Measurements from ENCODE around the gene WDR89. TPM values are rescaled to one million over a fixed set of nuclear protein-coding genes. Genes with fewer than 3 reads are reported as not detected.

The WDR89 gene
- total RNA-seq, 6 experiments from 2014 or later, result 6.8 to 10.4 (median 7.3) TPM

GRCh38 chr14:63672417-63673180 lies 30.9 kb upstream of the WDR89 start:
- no peak for TF ChIP-seq CTCF (IDR thresholded peaks at IDR 0.05)
- no peaks in the 10 kb centered on the region; the same call in 1 of the 2 replicates for H3K27me3 Mint-ChIP-seq (ENCODE audit: insufficient read depth)
- DNase-seq, result no peak
- H3K4me3 Mint-ChIP-seq, result no peak overlapping the region
- no peak overlapping the region for H3K27ac Mint-ChIP-seq
- peaks cover 17% of the 10 kb centered on the region for H3K36me3 Mint-ChIP-seq (ENCODE audit: low read depth)
- peaks cover 24% of the 10 kb centered on the region for H3K4me1 Mint-ChIP-seq (ENCODE audit: low read depth)
- no peaks in the 10 kb centered on the region for H3K9me3 Mint-ChIP-seq

- TF ChIP-seq CTCF (IDR thresholded peaks at IDR 0.05), result no peak
- Mint-ChIP-seq H3K36me3 (ENCODE audit: low read depth) (peaks cover 14% of the 10 kb centered on the region), H3K9me3 (no peaks in the 10 kb centered on the region), H3K27me3 (ENCODE audit: insufficient read depth) (no peaks in the 10 kb centered on the region; the same call in 1 of the 2 replicates), H3K4me3 (no peak overlapping the region), H3K4me1 (ENCODE audit: low read depth) (peaks cover 18% of the 10 kb centered on the region), H3K27ac (no peak overlapping the region)
- DNase-seq, result no peak
Observed at GRCh38 chr14:63671987-63672386, 30.3 kb upstream of the WDR89 start.

GRCh38 chr14:63670692-63671091 lies 29.0 kb upstream of the WDR89 start:
- DNase-seq, result no peak
- H3K27me3 Mint-ChIP-seq (ENCODE audit: insufficient read depth), result no peaks in the 10 kb centered on the region; the same call in 1 of the 2 replicates
- peaks cover 13% of the 10 kb centered on the region; the same call in 1 of the 2 replicates for H3K4me1 Mint-ChIP-seq (ENCODE audit: low read depth)
- no peak overlapping the region for H3K4me3 Mint-ChIP-seq
- peaks cover 7% of the 10 kb centered on the region for H3K36me3 Mint-ChIP-seq (ENCODE audit: low read depth)
- TF ChIP-seq CTCF (IDR thresholded peaks at IDR 0.05), result no peak
- no peaks in the 10 kb centered on the region for H3K9me3 Mint-ChIP-seq
- no peak overlapping the region for H3K27ac Mint-ChIP-seq

GRCh38 chr14:63666335-63666734 lies 24.7 kb upstream of the WDR89 start:
- Mint-ChIP-seq H3K27ac (no peak overlapping the region), H3K4me3 (no peak overlapping the region), H3K4me1 (ENCODE audit: low read depth) (no peaks in the 10 kb centered on the region), H3K27me3 (ENCODE audit: insufficient read depth) (no peaks in the 10 kb centered on the region; the same call in 1 of the 2 replicates), H3K9me3 (no peaks in the 10 kb centered on the region), H3K36me3 (ENCODE audit: low read depth) (no peaks in the 10 kb centered on the region)
- TF ChIP-seq CTCF (IDR thresholded peaks at IDR 0.05), result no peak
- no peak for DNase-seq

GRCh38 chr14:63663428-63664341 lies 22.0 kb upstream of the WDR89 start:
- H3K27ac Mint-ChIP-seq, result no peak overlapping the region
- H3K4me3 Mint-ChIP-seq, result no peak overlapping the region
- H3K4me1 Mint-ChIP-seq (ENCODE audit: low read depth), result no peaks in the 10 kb centered on the region
- no peaks in the 10 kb centered on the region for H3K9me3 Mint-ChIP-seq
- H3K27me3 Mint-ChIP-seq (ENCODE audit: insufficient read depth), result no peaks in the 10 kb centered on the region; the same call in 1 of the 2 replicates
- DNase-seq, result no peak
- no peak for TF ChIP-seq CTCF (IDR thresholded peaks at IDR 0.05)
- H3K36me3 Mint-ChIP-seq (ENCODE audit: low read depth), result no peaks in the 10 kb centered on the region
